Fibroblast of skin of abdomen (primary cell): ENCODE measurements around the gene PDE12. TPM values are rescaled to one million over a fixed set of nuclear protein-coding genes. Genes with fewer than 3 reads are reported as not detected.

Experiments used
- DNase-seq: peaks from one replicate; pipeline ENCODE4 v3.0.0-alpha.2; 2013
- polyA plus RNA-seq, 2 experiments: library from polyadenylated mRNA; unstranded; fragments of 120-200 nt; gene quantifications; one replicate each; pipeline ENCODE4 v1.2.1, GENCODE V29; 2013; ENCODE audit not compliant: insufficient read length in 2 of 2

Gene PDE12
- 10.0 TPM for polyA plus RNA-seq (2013, experiment 1 of 2; ENCODE audit: insufficient read length)
- polyA plus RNA-seq (2013, experiment 2 of 2; ENCODE audit: insufficient read length), result 9.7 TPM

GRCh38 chr3:57555738-57556458, at the start of gene PDE12:
Gene PDE12, plus strand, starts transcription at chr3:57556274. Its CDS starts 106 bp downstream, at chr3:57556380.
- peak; percentile 90 for DNase-seq

- peak; percentile 16 for DNase-seq
Observed at GRCh38 chr3:57512166-57512565, 43.9 kb upstream of the PDE12 start.

GRCh38 chr3:57518276-57518915, 37.7 kb upstream of the PDE12 start:
- peak; percentile 42 for DNase-seq

- DNase-seq, result peak; percentile 3
Observed at GRCh38 chr3:57530071-57530608, 25.9 kb upstream of the PDE12 start.

GRCh38 chr3:57538465-57538864, 17.6 kb upstream of the PDE12 start:
- DNase-seq, result no peak

- DNase-seq, result peak; percentile 20
Observed at GRCh38 chr3:57544181-57545125, 11.6 kb upstream of the PDE12 start, which contains the start of gene DNAH12. Gene DNAH12, minus strand, starts transcription at chr3:57544344. Its CDS starts 1,474 bp downstream, at chr3:57542870.

- no peak for DNase-seq
Observed at GRCh38 chr3:57545636-57546268, 10.3 kb upstream of the PDE12 start.

- no peak for DNase-seq
Observed at GRCh38 chr3:57546616-57547015, 9.5 kb upstream of the PDE12 start.

GRCh38 chr3:57555306-57555705, 768 bp upstream of the PDE12 start:
- DNase-seq, result no peak

- DNase-seq, result peak; percentile 17
Observed at GRCh38 chr3:57556459-57557084, 498 bp downstream of the PDE12 start.

- peak; percentile 20 for DNase-seq
Observed at GRCh38 chr3:57557085-57557537, 1.0 kb downstream of the PDE12 start.

GRCh38 chr3:57559526-57559925, 3.5 kb downstream of the PDE12 start:
- peak; percentile 44 for DNase-seq

GRCh38 chr3:57569859-57570450, 13.9 kb downstream of the PDE12 start:
- DNase-seq, result no peak

GRCh38 chr3:57570878-57571277, 14.8 kb downstream of the PDE12 start:
- DNase-seq, result no peak

- no peak for DNase-seq
Observed at GRCh38 chr3:57572096-57572495, 16.0 kb downstream of the PDE12 start.

- DNase-seq, result no peak
Observed at GRCh38 chr3:57575966-57576626, 20.0 kb downstream of the PDE12 start.

GRCh38 chr3:57577801-57578200, 21.7 kb downstream of the PDE12 start:
- DNase-seq, result no peak

GRCh38 chr3:57582474-57583168, 26.5 kb downstream of the PDE12 start:
- no peak for DNase-seq

GRCh38 chr3:57583544-57583943, 27.5 kb downstream of the PDE12 start:
- DNase-seq, result no peak

GRCh38 chr3:57586778-57587177, 30.7 kb downstream of the PDE12 start:
- no peak for DNase-seq
